ENCODE data around the gene SIGLEC9.

DNA sequence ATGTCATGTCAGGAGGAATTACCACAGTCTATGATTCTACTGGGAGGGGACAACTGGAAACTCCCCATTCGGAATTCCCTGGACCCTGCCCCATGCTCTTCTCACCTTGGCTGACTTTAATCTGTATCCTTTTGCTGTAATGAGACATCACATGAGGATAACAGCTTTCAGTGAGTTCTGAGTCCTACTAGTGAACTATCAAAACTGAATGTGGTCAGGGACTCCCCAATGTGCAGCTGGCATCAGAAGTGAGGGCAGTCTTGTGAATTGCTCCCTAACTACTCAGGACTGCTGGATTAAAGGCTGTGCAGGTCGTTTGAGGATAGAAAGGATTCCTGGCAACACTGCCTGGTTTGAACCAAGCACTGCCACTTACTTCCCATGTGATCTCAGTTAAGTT, 32.6 kb downstream of the SIGLEC9 start:
- TF ChIP-seq EZH2phosphoT487 (IDR thresholded peaks at IDR 0.05; ENCODE audit: insufficient read depth, low read depth) (no peak), EZH2 (IDR thresholded peaks at IDR 0.05; ENCODE audit: insufficient read depth, poor library complexity, severe bottlenecking) (no peak)

Measured in GM23248 (cell line).